Right cardiac atrium (tissue), 5 donors: ENCODE data around the gene WASF3. TPM values are rescaled to one million over a fixed set of nuclear protein-coding genes. Genes with fewer than 3 reads are reported as not detected.
"Not testable (repeated sequence)": the region's sequence is repeated elsewhere in the genome, so short reads cannot be mapped to it uniquely, and the experiment has no call there.

Experiments
- ATAC-seq, 2 donors: fragments of 200-7000 bp; cut with Tn5 transposase; one replicate each; pipeline versions ENCODE4 v1.8.0 to v1.9.1; 2020; ENCODE audit warnings: moderate library complexity in 2 of 2, mild to moderate bottlenecking in 1 of 2
- DNase-seq, 3 donors: peaks; one replicate each; pipeline ENCODE4 v3.0.0-alpha.2; 2020
- H3K27ac ChIP-seq: one replicate; pipeline ENCODE4 v1.5.1; 2013; ENCODE audit warnings: mild to moderate bottlenecking, low read length, control low read depth, moderate library complexity
- H3K27me3 ChIP-seq: one replicate; pipeline ENCODE4 v1.6.1; 2013; ENCODE audit not compliant: control insufficient read depth, insufficient read depth
- H3K4me1 ChIP-seq: one replicate; pipeline ENCODE4 v1.6.1; 2013; ENCODE audit warnings: low read length; ENCODE audit not compliant: control insufficient read depth, insufficient read depth
- H3K4me3 ChIP-seq: one replicate; pipeline ENCODE4 v1.5.1; 2013; ENCODE audit warnings: low read length, control low read depth
- H3K9me3 ChIP-seq: one replicate; pipeline ENCODE4 v1.6.1; 2013; ENCODE audit warnings: low read length; ENCODE audit not compliant: control insufficient read depth
- WGBS: extraction: QIAGEN DNeasy Blood & Tissue Kit; methylation state at CpG from one replicate; pipeline ENCODE4 v1.1.7; 2013; 5-methylcytosine and 5-hydroxymethylcytosine counted together
- intact Hi-C, 4 donors: fragments of 100-400 bp; cut with DNase I; formaldehyde crosslinking; loops; one replicate each; pipeline versions ENCODE4 v1.11.0 to v1.14.0; 2022 to 2023
- polyA plus RNA-seq: library from polyadenylated mRNA; stranded (reverse); fragments of 200-250 nt; gene quantifications from one replicate; pipeline ENCODE4 v1.2.3, GENCODE V29; 2013
- total RNA-seq, 4 donors: library from RNA; stranded (reverse); fragmentation: NEBNext Ultra II Directional; extraction: Animal tissue kit (Norgen Biotek cat#: 25700); gene quantifications; one replicate each; pipeline ENCODE4 v1.2.1, GENCODE V29; 2021
- donor health status: healthy with polysubstance abuse.
- donor health status: DM: no; HTN: yes; CAD: no.
- donor health status: DM: no; HTN: no; CAD: no.
- donor health status: DM: no; HTN: yes; CAD: no; lungs with severe emphysema.
- donor health status: DM: yes; HTN: yes; CAD: no.

The WASF3 gene
- total and polyA plus RNA-seq, 5 donors = 5.9 to 16.0 (median 13.9) TPM

- H3K27ac ChIP-seq, ATAC-seq, intact Hi-C loops, H3K27me3 ChIP-seq, H3K9me3 ChIP-seq, H3K4me1 ChIP-seq, DNase-seq, H3K4me3 ChIP-seq: not testable (repeated sequence)
- 96% methylated on average over 6 of the region's 6 CpGs for WGBS
Observed at GRCh38 chr13:26635634-26636033, 78.2 kb downstream of the WASF3 start.

GRCh38 chr13:26636073-26636472 is 78.6 kb downstream of the WASF3 start:
- DNase-seq = peak in 1 of 3 donors; percentile 28
- 86% methylated on average over 8 of the region's 8 CpGs for WGBS
- H3K4me3 ChIP-seq, ATAC-seq, H3K27me3 ChIP-seq, H3K9me3 ChIP-seq, intact Hi-C loops, H3K27ac ChIP-seq, H3K4me1 ChIP-seq: not testable (repeated sequence)

DNA sequence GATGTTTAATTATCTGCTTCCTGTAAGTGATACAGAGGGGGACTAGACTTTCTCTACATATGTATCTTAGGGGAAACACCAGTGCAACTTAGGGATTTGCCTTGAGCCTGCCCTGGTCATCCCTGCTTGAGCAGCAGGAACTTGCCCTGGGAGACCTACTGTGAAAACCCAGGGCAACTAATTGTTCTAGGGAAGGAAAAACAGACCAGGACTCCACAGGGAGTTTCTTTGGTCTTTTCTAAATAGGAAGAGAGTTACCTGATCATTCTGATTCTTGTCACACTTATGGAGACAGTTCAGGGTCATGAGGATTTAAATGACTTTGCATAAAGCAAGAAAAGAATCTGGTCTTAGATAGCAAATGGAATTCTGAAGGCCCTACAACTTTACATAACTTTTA is 89.1 kb downstream of the WASF3 start:
- ATAC-seq = no peak
- Histone ChIP-seq H3K27ac (no peak overlapping the region), H3K4me1 (no peaks in the 10 kb centered on the region), H3K27me3 (no peaks in the 10 kb centered on the region), H3K9me3 (no peaks in the 10 kb centered on the region), H3K4me3 (no peak overlapping the region)
- no peak for DNase-seq
- intact Hi-C loops = no loop called here

DNA sequence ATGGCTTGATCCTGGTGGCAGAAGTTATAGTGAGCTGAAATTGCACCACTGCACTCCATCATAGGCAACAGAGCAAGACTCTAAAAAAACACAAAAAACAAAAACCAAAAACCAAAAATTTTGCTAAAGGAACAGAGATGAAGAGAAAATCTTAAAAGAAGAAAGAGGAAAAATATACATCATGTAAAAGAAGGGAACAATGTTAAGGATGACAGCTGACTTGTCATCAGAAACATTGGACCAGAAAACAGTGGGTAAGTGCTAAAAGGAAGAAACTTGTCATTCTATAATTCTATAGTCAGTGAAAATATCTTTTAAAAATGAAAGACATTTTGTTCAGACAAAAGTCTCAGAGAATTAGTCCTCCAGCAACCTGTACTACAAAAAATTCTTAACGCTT is 93.8 kb downstream of the WASF3 start:
- Histone ChIP-seq H3K4me3 (no peak overlapping the region), H3K27me3 (no peaks in the 10 kb centered on the region), H3K4me1 (no peaks in the 10 kb centered on the region), H3K27ac (no peak overlapping the region), H3K9me3 (no peaks in the 10 kb centered on the region)
- no peak for ATAC-seq
- intact Hi-C loops = no loop called here
- no peak for DNase-seq
- WGBS = 97% methylated on average over 1 of the region's 1 CpG

DNA sequence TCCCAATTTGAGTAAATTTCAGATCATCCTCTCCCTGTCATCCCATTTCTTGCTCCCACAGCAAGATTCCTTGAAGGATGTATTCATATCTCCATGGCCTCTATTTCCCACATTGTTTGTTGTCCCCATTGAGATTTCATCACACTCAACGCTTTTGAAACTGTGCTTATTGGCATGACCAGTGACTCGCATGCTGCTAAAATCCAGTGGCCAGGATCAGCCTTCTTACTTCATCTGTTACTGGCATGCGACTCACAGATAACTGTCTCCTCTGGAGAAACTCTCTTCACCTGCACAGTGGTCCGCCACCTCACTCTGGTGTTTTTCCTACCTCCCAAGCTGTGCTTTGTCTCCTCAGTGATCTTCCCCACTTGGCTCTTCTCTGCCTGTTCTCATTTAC is 95.8 kb downstream of the WASF3 start:
- H3K27me3 ChIP-seq = no peaks in the 10 kb centered on the region
- intact Hi-C loops = no loop called here
- DNase-seq = no peak
- no peak overlapping the region for H3K27ac ChIP-seq
- no peak for ATAC-seq
- no peaks in the 10 kb centered on the region for H3K4me1 ChIP-seq
- WGBS = 93% methylated on average over 4 of the region's 4 CpGs
- no peaks in the 10 kb centered on the region for H3K9me3 ChIP-seq
- no peak overlapping the region for H3K4me3 ChIP-seq

DNA sequence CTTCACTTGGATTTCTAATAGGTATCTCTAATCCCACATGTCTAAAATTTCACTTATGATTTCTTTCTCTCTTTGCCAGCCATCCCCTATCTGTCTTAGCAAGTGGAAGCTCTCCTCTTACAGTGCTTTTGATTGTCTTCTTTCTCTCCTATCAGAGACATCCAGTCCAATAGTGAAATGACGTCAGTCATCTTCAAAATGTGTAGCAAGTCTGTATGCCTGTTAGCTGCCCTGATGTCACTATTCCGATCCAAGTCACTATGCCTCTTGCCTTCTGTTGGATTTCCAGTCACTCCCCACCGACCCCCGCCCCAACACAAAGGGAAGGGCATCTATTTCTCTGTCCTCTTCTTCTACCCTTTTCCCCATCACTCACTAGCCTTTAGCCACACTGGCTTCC is 96.4 kb downstream of the WASF3 start:
- Histone ChIP-seq H3K4me3 (no peak overlapping the region), H3K27ac (no peak overlapping the region), H3K9me3 (no peaks in the 10 kb centered on the region), H3K27me3 (no peaks in the 10 kb centered on the region), H3K4me1 (no peaks in the 10 kb centered on the region)
- 94% methylated on average over 4 of the region's 4 CpGs for WGBS
- DNase-seq = no peak
- ATAC-seq = no peak
- intact Hi-C loops = no loop called here

- Histone ChIP-seq H3K4me3 (no peak overlapping the region), H3K27ac (no peak overlapping the region), H3K4me1 (peaks cover 3% of the 10 kb centered on the region), H3K9me3 (no peaks in the 10 kb centered on the region), H3K27me3 (no peaks in the 10 kb centered on the region)
- ATAC-seq (no peak), DNase-seq (no peak)
- intact Hi-C loops = no loop called here
- 65% methylated on average over 4 of the region's 4 CpGs for WGBS
Observed at GRCh38 chr13:26656919-26657318, 99.4 kb downstream of the WASF3 start.

GRCh38 chr13:26658448-26659385 is 101.2 kb downstream of the WASF3 start:
- ATAC-seq = peak; percentile 62 to 81
- no peak overlapping the region for H3K27ac ChIP-seq
- WGBS = 70% methylated on average over 4 of the region's 4 CpGs

DNA sequence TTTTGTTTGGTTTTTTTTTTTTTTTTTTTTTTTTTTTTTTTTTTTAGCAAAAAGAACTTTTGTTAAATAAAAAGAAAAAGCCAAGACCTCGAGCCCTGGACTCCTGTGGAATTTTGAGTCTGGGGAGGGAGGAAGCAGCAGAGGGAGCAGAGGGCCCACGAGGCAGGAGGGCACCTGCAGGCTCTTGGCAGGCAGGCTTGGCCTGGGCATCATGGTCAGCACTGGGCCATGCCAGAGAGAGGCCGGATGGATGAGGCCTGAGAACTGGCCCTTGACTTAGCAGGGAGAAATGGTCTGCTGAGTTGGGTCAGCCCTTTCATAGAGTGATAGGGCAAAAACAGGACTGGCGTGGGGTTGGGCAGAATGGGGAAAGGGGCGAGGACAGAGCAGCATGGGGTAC is 102.7 kb downstream of the WASF3 start:
- H3K9me3 ChIP-seq = no peaks in the 10 kb centered on the region
- DNase-seq = no peak
- no peak overlapping the region for H3K27ac ChIP-seq
- no peak overlapping the region for H3K4me3 ChIP-seq
- intact Hi-C loops = no loop called here
- no peaks in the 10 kb centered on the region for H3K27me3 ChIP-seq
- peaks cover 3% of the 10 kb centered on the region for H3K4me1 ChIP-seq
- ATAC-seq = peak in 1 of 2 donors; percentile 29
- 86% methylated on average over 5 of the region's 5 CpGs for WGBS

More at GRCh38 chr13:26658448-26659385, 101.2 kb downstream of the WASF3 start:
- H3K9me3 ChIP-seq = no peaks in the 10 kb centered on the region
- no peak overlapping the region for H3K4me3 ChIP-seq
- H3K4me1 ChIP-seq = peaks cover 3% of the 10 kb centered on the region
- H3K27me3 ChIP-seq = no peaks in the 10 kb centered on the region
- DNase-seq = no peak
- intact Hi-C loops = no loop called here

- Histone ChIP-seq H3K27me3 (no peaks in the 10 kb centered on the region), H3K4me1 (peaks cover 3% of the 10 kb centered on the region), H3K27ac (no peak overlapping the region), H3K9me3 (no peaks in the 10 kb centered on the region), H3K4me3 (no peak overlapping the region)
- no peak for DNase-seq
- ATAC-seq = no peak
- WGBS = 79% methylated on average over 6 of the region's 6 CpGs
- intact Hi-C loops = no loop called here
Observed at GRCh38 chr13:26660766-26661165, 103.3 kb downstream of the WASF3 start.

- Histone ChIP-seq H3K27me3 (no peaks in the 10 kb centered on the region), H3K9me3 (no peaks in the 10 kb centered on the region), H3K27ac (no peak overlapping the region), H3K4me3 (no peak overlapping the region), H3K4me1 (peaks cover 3% of the 10 kb centered on the region)
- WGBS = 58% methylated on average over 4 of the region's 4 CpGs
- DNase-seq (no peak), ATAC-seq (no peak)
- intact Hi-C loops = no loop called here
Observed at GRCh38 chr13:26663791-26664190, 106.3 kb downstream of the WASF3 start.
